Lower lobe of right lung (tissue), 2 donors: ENCODE data around the gene MGAT4A. TPM values are rescaled to one million over a fixed set of nuclear protein-coding genes. Genes with fewer than 3 reads are reported as not detected.

Experiments
- ATAC-seq, 2 donors: fragments of 200-7000 bp; cut with Tn5 transposase; one replicate each; pipeline ENCODE4 v1.9.1; 2020 to 2022; ENCODE audit warnings: mild to moderate bottlenecking in 2 of 2, moderate library complexity in 2 of 2
- DNase-seq: peaks from one replicate; pipeline ENCODE4 v3.0.0-alpha.2; 2020
- H3K27ac ChIP-seq: fragments of 200-600 bp; one replicate; pipeline ENCODE4 v1.8.0; 2022
- H3K27me3 ChIP-seq: fragments of 200-600 bp; one replicate; pipeline ENCODE4 v1.8.0; 2022; ENCODE audit warnings: low read depth
- H3K36me3 ChIP-seq: fragments of 200-600 bp; one replicate; pipeline ENCODE4 v1.8.0; 2022; ENCODE audit warnings: mild to moderate bottlenecking
- H3K4me1 ChIP-seq: fragments of 200-600 bp; one replicate; pipeline ENCODE4 v1.8.0; 2022
- H3K4me3 ChIP-seq: fragments of 200-600 bp; one replicate; pipeline ENCODE4 v1.8.0; 2022; ENCODE audit warnings: mild to moderate bottlenecking
- H3K9me3 ChIP-seq: fragments of 200-600 bp; one replicate; pipeline ENCODE4 v1.8.0; 2022
- CTCF ChIP-seq: fragments of 200-600 bp; IDR thresholded peaks from one replicate; pipeline ENCODE4 v1.8.0; 2022; ENCODE audit warnings: antibody characterized with exemption, mild to moderate bottlenecking
- intact Hi-C: fragments of 100-400 bp; cut with DNase I; formaldehyde crosslinking; loops from one replicate; pipeline ENCODE4 v1.11.0; 2022
- total RNA-seq: library from RNA; stranded (reverse); fragmentation: NEBNext Ultra II Directional; extraction: Animal tissue kit (Norgen Biotek cat#: 25700); gene quantifications from one replicate; pipeline ENCODE4 v1.2.1, GENCODE V29; 2021
- donor health status: DM: no; HTN: yes; CAD: no; lungs with severe emphysema.

The MGAT4A gene
- total RNA-seq, 1 donor from 2014 or later, result 82.0 TPM

- no peaks in the 10 kb centered on the region for H3K9me3 ChIP-seq
- H3K4me1 ChIP-seq, result peaks cover 21% of the 10 kb centered on the region
- H3K27ac ChIP-seq, result no peak overlapping the region
- no peak overlapping the region for H3K4me3 ChIP-seq
- intact Hi-C loops, result no loop called here
- ATAC-seq (no peak), DNase-seq (no peak)
- TF ChIP-seq CTCF, result no peak
- H3K27me3 ChIP-seq, result no peaks in the 10 kb centered on the region
- H3K36me3 ChIP-seq, result no peaks in the 10 kb centered on the region
These were observed 35.7 kb downstream of the MGAT4A start for GRCh38 chr2:98695255-98695654.

GRCh38 chr2:98693477-98693876, 37.5 kb downstream of the MGAT4A start:
- no peak for TF ChIP-seq CTCF
- Histone ChIP-seq H3K27ac (no peak overlapping the region), H3K36me3 (no peaks in the 10 kb centered on the region), H3K27me3 (no peaks in the 10 kb centered on the region), H3K4me3 (no peak overlapping the region), H3K4me1 (peaks cover 21% of the 10 kb centered on the region), H3K9me3 (no peaks in the 10 kb centered on the region)
- intact Hi-C loops, result no loop called here
- ATAC-seq (no peak), DNase-seq (no peak)

GRCh38 chr2:98692090-98693054, 38.6 kb downstream of the MGAT4A start:
- Histone ChIP-seq H3K27ac (no peak overlapping the region), H3K27me3 (no peaks in the 10 kb centered on the region), H3K9me3 (no peaks in the 10 kb centered on the region), H3K36me3 (no peaks in the 10 kb centered on the region), H3K4me1 (peaks cover 21% of the 10 kb centered on the region), H3K4me3 (no peak overlapping the region)
- intact Hi-C loops, result no loop called here
- ATAC-seq, result no peak
- DNase-seq, result no peak
- TF ChIP-seq CTCF, result no peak

GRCh38 chr2:98691303-98691702, 39.6 kb downstream of the MGAT4A start:
- ATAC-seq (no peak), DNase-seq (no peak)
- no peak for TF ChIP-seq CTCF
- Histone ChIP-seq H3K27me3 (no peaks in the 10 kb centered on the region), H3K36me3 (no peaks in the 10 kb centered on the region), H3K9me3 (no peaks in the 10 kb centered on the region), H3K4me3 (no peak overlapping the region), H3K4me1 (peaks cover 13% of the 10 kb centered on the region), H3K27ac (no peak overlapping the region)
- intact Hi-C loops, result no loop called here

GRCh38 chr2:98685930-98686887, 44.7 kb downstream of the MGAT4A start:
- Histone ChIP-seq H3K36me3 (no peaks in the 10 kb centered on the region), H3K4me1 (no peaks in the 10 kb centered on the region), H3K9me3 (no peaks in the 10 kb centered on the region), H3K4me3 (no peak overlapping the region), H3K27ac (no peak overlapping the region), H3K27me3 (no peaks in the 10 kb centered on the region)
- no peak for ATAC-seq
- no peak for TF ChIP-seq CTCF
- intact Hi-C loops, result no loop called here
- DNase-seq, result no peak
